HG03571 (cell line): ENCODE results near the gene KCNK15.
"Not testable (repeated sequence)": the region's sequence is repeated elsewhere in the genome, so short reads cannot be mapped to it uniquely, and the experiment has no call there.

ENCODE experiments used
- ATAC-seq: cut with Tn5 transposase; IDR thresholded peaks from one replicate; pipeline ENCODE4 v1.9.1; 2021; ENCODE audit not compliant: unreplicated experiment

Gene KCNK15

GRCh38 chr20:44756011-44756688, 10.5 kb downstream of the KCNK15 start:
- ATAC-seq = no peak

- ATAC-seq = no peak
These were observed 11.3 kb downstream of the KCNK15 start for GRCh38 chr20:44756956-44757355.

- no peak for ATAC-seq
These were observed 12.8 kb downstream of the KCNK15 start for GRCh38 chr20:44758247-44759101.

- no peak for ATAC-seq
These were observed 13.9 kb downstream of the KCNK15 start for GRCh38 chr20:44759595-44759994.

- ATAC-seq = no peak
These were observed 15.8 kb downstream of the KCNK15 start for GRCh38 chr20:44761423-44761822.

GRCh38 chr20:44762466-44763140, 16.9 kb downstream of the KCNK15 start:
- no peak for ATAC-seq

GRCh38 chr20:44763798-44764197, 18.1 kb downstream of the KCNK15 start:
- not testable (repeated sequence) for ATAC-seq

- no peak for ATAC-seq
These were observed 19.4 kb downstream of the KCNK15 start for GRCh38 chr20:44765091-44765490.

GRCh38 chr20:44765701-44766347, 20.2 kb downstream of the KCNK15 start:
- ATAC-seq = no peak

GRCh38 chr20:44768256-44768655, 22.6 kb downstream of the KCNK15 start:
- no peak for ATAC-seq

GRCh38 chr20:44768854-44769480, 23.3 kb downstream of the KCNK15 start:
- no peak for ATAC-seq

GRCh38 chr20:44769481-44769863, 23.8 kb downstream of the KCNK15 start:
- no peak for ATAC-seq

- ATAC-seq = no peak
These were observed 25.0 kb downstream of the KCNK15 start for GRCh38 chr20:44770484-44771171.

GRCh38 chr20:44771172-44771535, 25.5 kb downstream of the KCNK15 start:
- ATAC-seq = no peak

GRCh38 chr20:44772636-44773035, 27.0 kb downstream of the KCNK15 start:
- ATAC-seq = no peak

- ATAC-seq = no peak
These were observed 27.6 kb downstream of the KCNK15 start for GRCh38 chr20:44773070-44773829.

- no peak for ATAC-seq
These were observed 31.3 kb downstream of the KCNK15 start for GRCh38 chr20:44776980-44777379.

- no peak for ATAC-seq
These were observed 34.6 kb downstream of the KCNK15 start for GRCh38 chr20:44780226-44780625.

GRCh38 chr20:44781118-44781517, 35.5 kb downstream of the KCNK15 start:
- no peak for ATAC-seq

GRCh38 chr20:44781791-44782190, 36.1 kb downstream of the KCNK15 start:
- no peak for ATAC-seq
